HepG2 (cell line): ENCODE data around the gene FLT3LG. TPM values are rescaled to one million over a fixed set of nuclear protein-coding genes. Genes with fewer than 3 reads are reported as not detected.

Experiments
- KLF11 ChIP-seq: IDR thresholded peaks from 2 replicates; pipeline ENCODE4 v1.6.1; 2016; ENCODE audit warnings: missing compliant biosample characterization
- MBD4 ChIP-seq: IDR thresholded peaks from 2 replicates; pipeline ENCODE4 v1.6.1; 2012; ENCODE audit warnings: low read length, inconsistent platforms, borderline replicate concordance
- MED13 ChIP-seq: sonication (generic); formaldehyde crosslinking; IDR thresholded peaks from 2 replicates; pipeline ENCODE4 v1.5.0; 2020; ENCODE audit warnings: missing genetic modification reagents
- NCOR1 ChIP-seq: fragments of 200-600 bp; sonication (generic); IDR thresholded peaks from 2 replicates; pipeline ENCODE4 v1.7.0; 2017; ENCODE audit warnings: antibody characterized with exemption, low read length, borderline replicate concordance
- SIX1 ChIP-seq: sonication (generic); formaldehyde crosslinking; IDR thresholded peaks from 2 replicates; pipeline ENCODE4 v1.4.0; 2020; ENCODE audit warnings: missing genetic modification reagents, borderline replicate concordance
- SP140L ChIP-seq: sonication (generic); formaldehyde crosslinking; IDR thresholded peaks from 2 replicates; pipeline ENCODE4 v1.4.0; 2020; ENCODE audit warnings: missing genetic modification reagents, borderline replicate concordance
- TBL1XR1 ChIP-seq: fragments of 150-350 bp; IDR thresholded peaks from 2 replicates; pipeline ENCODE4 v1.6.1; 2014; ENCODE audit warnings: borderline replicate concordance, low read length; ENCODE audit not compliant: partially characterized antibody
- TOPORS ChIP-seq: sonication (generic); formaldehyde crosslinking; IDR thresholded peaks from 2 replicates; pipeline ENCODE4 v1.8.0; 2023; ENCODE audit warnings: mild to moderate bottlenecking, missing genetic modification reagents
- XBP1 ChIP-seq: sonication (generic); formaldehyde crosslinking; IDR thresholded peaks from 2 replicates; pipeline ENCODE4 v1.5.0; 2020; ENCODE audit warnings: missing genetic modification reagents
- ZFP41 ChIP-seq: sonication (generic); formaldehyde crosslinking; IDR thresholded peaks from 2 replicates; pipeline ENCODE4 v1.4.0; 2020; ENCODE audit warnings: mild to moderate bottlenecking, missing genetic modification reagents, borderline replicate concordance
- ZNF160 ChIP-seq: sonication (generic); formaldehyde crosslinking; IDR thresholded peaks from 2 replicates; pipeline ENCODE4 v1.8.0; 2022; ENCODE audit warnings: mild to moderate bottlenecking, inconsistent platforms, missing genetic modification reagents
- ZNF234 ChIP-seq: sonication (generic); formaldehyde crosslinking; conservative IDR thresholded peaks from 2 replicates; pipeline ENCODE4 v1.5.1; 2020; ENCODE audit warnings: mild to moderate bottlenecking, missing genetic modification reagents
- ZNF274 ChIP-seq: sonication (generic); formaldehyde crosslinking; IDR thresholded peaks from 2 replicates; pipeline ENCODE4 v1.5.1; 2020; ENCODE audit warnings: mild to moderate bottlenecking, missing genetic modification reagents
- ZNF709 ChIP-seq: sonication (generic); formaldehyde crosslinking; IDR thresholded peaks from 2 replicates; pipeline ENCODE4 v1.5.0; 2020; ENCODE audit warnings: mild to moderate bottlenecking, missing genetic modification reagents
- polyA plus RNA-seq, 8 experiments: library from polyadenylated mRNA; depleted of rRNA in 3 of 8; stranded (reverse) in 7 of 8; unstranded in 1 of 8; fragments of >200 nt; fragmentation: Illumina TruSeq in 4 of 8; extraction: Trizol in 4 of 8; gene quantifications; 2 replicates each; pipeline versions ENCODE4 v1.2.1 to v1.2.3, GENCODE V29; 2011 to 2016; ENCODE audit warnings: low read depth in 4 of 8, missing spikeins in 1 of 8, mixed read lengths in 1 of 8; ENCODE audit not compliant: insufficient read depth in 1 of 8
- total RNA-seq, 5 experiments: library from RNA; depleted of rRNA; stranded (reverse); fragments of >200 nt; fragmentation: Illumina TruSeq; extraction: Trizol; gene quantifications; 2 replicates each; pipeline ENCODE4 v1.2.3, GENCODE V29; 2016; ENCODE audit warnings: low read depth in 1 of 5
- TF ChIP-seq, protein P1 (sequence below): sonication (generic); formaldehyde crosslinking; IDR thresholded peaks from 2 replicates; pipeline ENCODE4 v1.5.0; 2020; ENCODE audit warnings: missing genetic modification reagents
- TF ChIP-seq, protein P2 (sequence below): sonication (generic); formaldehyde crosslinking; IDR thresholded peaks from 2 replicates; pipeline ENCODE4 v1.9.0; 2021; ENCODE audit warnings: missing genetic modification reagents, borderline replicate concordance
- TF ChIP-seq, protein P3 (sequence below): sonication (generic); formaldehyde crosslinking; IDR thresholded peaks from 2 replicates; pipeline ENCODE4 v1.5.0; 2020; ENCODE audit warnings: mild to moderate bottlenecking, missing genetic modification reagents, borderline replicate concordance
- TF ChIP-seq, protein P4 (sequence below): sonication (generic); formaldehyde crosslinking; IDR thresholded peaks from 2 replicates; pipeline ENCODE4 v1.4.0; 2020; ENCODE audit warnings: mild to moderate bottlenecking, missing genetic modification reagents

Gene FLT3LG
- total and polyA plus RNA-seq, 2 of the 13 experiments (the other 11 are each of a cell fraction or from before 2014, with no cell fraction given): 1.5 to 2.6 TPM

DNA sequence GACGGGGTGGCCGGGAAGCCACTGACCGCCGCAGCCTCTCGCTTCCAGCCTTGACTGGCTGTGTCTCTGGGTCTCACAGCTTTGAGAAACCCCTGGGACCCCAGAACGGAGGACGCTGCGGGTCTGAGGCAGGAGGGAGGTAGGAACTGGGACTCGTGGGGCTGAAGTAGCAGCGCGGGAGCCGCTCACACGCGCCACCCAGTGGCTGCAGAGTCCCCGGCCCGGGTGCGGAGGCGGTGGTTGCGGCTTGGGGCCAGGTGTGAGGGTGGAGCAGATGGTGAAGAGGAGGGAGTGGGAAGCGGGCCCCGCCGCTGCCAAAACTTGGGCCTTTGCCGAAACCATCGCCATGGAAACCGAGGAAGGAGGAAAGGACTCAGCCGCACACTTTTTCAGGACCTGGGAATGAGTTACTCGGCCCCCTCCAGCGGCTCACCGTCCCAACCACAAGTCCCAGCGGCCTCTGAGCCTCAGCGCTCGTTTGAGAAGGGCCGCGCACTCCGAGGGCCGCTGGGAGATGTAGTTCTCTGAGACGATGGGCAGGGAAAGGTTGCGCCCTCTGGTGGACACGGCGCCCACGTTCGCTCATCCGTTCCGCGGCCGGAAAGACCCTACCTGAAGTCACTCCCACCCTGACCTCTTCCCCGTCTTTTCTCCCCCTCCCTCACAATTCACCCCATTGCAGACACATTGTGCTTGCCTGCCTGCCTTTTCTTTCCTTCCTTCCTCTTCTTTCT is 30.5 kb upstream of the FLT3LG start (continued):
- TF ChIP-seq, protein P1, sequence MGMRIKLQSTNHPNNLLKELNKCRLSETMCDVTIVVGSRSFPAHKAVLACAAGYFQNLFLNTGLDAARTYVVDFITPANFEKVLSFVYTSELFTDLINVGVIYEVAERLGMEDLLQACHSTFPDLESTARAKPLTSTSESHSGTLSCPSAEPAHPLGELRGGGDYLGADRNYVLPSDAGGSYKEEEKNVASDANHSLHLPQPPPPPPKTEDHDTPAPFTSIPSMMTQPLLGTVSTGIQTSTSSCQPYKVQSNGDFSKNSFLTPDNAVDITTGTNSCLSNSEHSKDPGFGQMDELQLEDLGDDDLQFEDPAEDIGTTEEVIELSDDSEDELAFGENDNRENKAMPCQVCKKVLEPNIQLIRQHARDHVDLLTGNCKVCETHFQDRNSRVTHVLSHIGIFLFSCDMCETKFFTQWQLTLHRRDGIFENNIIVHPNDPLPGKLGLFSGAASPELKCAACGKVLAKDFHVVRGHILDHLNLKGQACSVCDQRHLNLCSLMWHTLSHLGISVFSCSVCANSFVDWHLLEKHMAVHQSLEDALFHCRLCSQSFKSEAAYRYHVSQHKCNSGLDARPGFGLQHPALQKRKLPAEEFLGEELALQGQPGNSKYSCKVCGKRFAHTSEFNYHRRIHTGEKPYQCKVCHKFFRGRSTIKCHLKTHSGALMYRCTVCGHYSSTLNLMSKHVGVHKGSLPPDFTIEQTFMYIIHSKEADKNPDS (CRISPR knock-in tag): peak; percentile 31; the same call in 1 of the 2 replicates
- TF ChIP-seq SIX1 (CRISPR knock-in tag) (no peak), ZNF274 (CRISPR knock-in tag) (peak; percentile 75; the same call in 1 of the 2 replicates), ZFP41 (CRISPR knock-in tag) (no peak), TOPORS (CRISPR knock-in tag) (no peak), ZNF234 (CRISPR knock-in tag) (no peak), NCOR1 (no peak), TBL1XR1 (peak; percentile 45), MED13 (CRISPR knock-in tag) (peak; percentile 34; the same call in 1 of the 2 replicates), ZNF160 (CRISPR knock-in tag) (no peak), ZNF709 (CRISPR knock-in tag) (no peak), MBD4 (no peak), XBP1 (no peak), KLF11 (CRISPR knock-in tag) (no peak), SP140L (no peak)
- TF ChIP-seq, protein P2, sequence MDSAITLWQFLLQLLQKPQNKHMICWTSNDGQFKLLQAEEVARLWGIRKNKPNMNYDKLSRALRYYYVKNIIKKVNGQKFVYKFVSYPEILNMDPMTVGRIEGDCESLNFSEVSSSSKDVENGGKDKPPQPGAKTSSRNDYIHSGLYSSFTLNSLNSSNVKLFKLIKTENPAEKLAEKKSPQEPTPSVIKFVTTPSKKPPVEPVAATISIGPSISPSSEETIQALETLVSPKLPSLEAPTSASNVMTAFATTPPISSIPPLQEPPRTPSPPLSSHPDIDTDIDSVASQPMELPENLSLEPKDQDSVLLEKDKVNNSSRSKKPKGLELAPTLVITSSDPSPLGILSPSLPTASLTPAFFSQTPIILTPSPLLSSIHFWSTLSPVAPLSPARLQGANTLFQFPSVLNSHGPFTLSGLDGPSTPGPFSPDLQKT (CRISPR knock-in tag): no peak
- TF ChIP-seq, protein P3, sequence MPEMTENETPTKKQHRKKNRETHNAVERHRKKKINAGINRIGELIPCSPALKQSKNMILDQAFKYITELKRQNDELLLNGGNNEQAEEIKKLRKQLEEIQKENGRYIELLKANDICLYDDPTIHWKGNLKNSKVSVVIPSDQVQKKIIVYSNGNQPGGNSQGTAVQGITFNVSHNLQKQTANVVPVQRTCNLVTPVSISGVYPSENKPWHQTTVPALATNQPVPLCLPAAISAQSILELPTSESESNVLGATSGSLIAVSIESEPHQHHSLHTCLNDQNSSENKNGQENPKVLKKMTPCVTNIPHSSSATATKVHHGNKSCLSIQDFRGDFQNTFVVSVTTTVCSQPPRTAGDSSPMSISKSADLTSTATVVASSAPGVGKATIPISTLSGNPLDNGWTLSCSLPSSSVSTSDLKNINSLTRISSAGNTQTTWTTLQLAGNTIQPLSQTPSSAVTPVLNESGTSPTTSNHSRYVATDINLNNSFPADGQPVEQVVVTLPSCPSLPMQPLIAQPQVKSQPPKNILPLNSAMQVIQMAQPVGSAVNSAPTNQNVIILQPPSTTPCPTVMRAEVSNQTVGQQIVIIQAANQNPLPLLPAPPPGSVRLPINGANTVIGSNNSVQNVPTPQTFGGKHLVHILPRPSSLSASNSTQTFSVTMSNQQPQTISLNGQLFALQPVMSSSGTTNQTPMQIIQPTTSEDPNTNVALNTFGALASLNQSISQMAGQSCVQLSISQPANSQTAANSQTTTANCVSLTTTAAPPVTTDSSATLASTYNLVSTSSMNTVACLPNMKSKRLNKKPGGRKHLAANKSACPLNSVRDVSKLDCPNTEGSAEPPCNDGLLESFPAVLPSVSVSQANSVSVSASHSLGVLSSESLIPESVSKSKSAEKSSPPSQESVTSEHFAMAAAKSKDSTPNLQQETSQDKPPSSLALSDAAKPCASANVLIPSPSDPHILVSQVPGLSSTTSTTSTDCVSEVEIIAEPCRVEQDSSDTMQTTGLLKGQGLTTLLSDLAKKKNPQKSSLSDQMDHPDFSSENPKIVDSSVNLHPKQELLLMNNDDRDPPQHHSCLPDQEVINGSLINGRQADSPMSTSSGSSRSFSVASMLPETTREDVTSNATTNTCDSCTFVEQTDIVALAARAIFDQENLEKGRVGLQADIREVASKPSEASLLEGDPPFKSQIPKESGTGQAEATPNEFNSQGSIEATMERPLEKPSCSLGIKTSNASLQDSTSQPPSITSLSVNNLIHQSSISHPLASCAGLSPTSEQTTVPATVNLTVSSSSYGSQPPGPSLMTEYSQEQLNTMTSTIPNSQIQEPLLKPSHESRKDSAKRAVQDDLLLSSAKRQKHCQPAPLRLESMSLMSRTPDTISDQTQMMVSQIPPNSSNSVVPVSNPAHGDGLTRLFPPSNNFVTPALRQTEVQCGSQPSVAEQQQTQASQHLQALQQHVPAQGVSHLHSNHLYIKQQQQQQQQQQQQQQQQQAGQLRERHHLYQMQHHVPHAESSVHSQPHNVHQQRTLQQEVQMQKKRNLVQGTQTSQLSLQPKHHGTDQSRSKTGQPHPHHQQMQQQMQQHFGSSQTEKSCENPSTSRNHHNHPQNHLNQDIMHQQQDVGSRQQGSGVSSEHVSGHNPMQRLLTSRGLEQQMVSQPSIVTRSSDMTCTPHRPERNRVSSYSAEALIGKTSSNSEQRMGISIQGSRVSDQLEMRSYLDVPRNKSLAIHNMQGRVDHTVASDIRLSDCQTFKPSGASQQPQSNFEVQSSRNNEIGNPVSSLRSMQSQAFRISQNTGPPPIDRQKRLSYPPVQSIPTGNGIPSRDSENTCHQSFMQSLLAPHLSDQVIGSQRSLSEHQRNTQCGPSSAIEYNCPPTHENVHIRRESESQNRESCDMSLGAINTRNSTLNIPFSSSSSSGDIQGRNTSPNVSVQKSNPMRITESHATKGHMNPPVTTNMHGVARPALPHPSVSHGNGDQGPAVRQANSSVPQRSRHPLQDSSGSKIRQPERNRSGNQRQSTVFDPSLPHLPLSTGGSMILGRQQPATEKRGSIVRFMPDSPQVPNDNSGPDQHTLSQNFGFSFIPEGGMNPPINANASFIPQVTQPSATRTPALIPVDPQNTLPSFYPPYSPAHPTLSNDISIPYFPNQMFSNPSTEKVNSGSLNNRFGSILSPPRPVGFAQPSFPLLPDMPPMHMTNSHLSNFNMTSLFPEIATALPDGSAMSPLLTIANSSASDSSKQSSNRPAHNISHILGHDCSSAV (CRISPR knock-in tag): no peak
- TF ChIP-seq, protein P4, sequence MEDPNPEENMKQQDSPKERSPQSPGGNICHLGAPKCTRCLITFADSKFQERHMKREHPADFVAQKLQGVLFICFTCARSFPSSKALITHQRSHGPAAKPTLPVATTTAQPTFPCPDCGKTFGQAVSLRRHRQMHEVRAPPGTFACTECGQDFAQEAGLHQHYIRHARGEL (CRISPR knock-in tag): peak; percentile 93
